Globus pallidus (tissue), 1 donor: ENCODE measurements around the gene AGRP.

Experiments used
- DNase-seq: peaks from one replicate; pipeline ENCODE4 v3.0.0-alpha.2; 2015; ENCODE audit warnings: low spot score

AGRP gene

DNA sequence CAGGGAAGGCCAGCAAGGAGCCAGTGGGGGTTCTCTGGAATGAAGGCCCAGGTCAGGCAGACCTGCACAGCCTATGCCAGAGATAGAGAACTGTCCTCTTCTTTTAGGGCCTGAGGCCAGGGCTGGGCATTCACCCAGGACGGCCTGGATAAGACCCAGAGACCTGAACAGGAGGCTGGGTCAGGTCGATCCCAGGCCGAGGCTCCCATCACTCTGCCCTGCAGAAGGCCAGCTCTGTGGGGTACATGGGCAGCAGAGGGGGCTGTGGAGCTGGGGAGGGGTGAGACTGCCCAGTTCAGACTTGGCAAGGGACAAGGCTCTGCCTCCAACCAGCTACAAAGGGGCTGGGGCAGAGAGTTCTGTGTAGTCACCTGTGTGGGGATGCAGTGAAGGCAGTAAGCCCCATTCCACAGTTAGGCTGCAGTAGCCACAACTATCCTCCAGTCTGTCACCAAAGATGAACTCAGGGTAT lies 37.9 kb downstream of the AGRP start:
- no peak for DNase-seq

DNA sequence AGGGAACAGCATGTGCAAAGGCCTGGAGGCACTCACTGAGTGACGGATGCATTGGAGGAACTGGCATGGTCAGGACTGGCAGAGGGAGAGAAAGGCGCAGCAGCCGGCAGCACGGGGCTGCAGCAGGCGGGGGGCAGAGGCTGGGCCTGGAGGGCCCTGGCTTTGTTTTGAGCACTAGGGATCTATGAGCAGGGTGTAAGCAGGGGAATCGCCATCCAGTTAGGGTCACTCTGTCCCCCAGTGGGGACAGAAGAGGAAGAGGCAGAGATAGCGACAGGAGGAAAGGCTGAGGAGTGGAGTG lies 38.3 kb downstream of the AGRP start:
- DNase-seq = no peak

DNA sequence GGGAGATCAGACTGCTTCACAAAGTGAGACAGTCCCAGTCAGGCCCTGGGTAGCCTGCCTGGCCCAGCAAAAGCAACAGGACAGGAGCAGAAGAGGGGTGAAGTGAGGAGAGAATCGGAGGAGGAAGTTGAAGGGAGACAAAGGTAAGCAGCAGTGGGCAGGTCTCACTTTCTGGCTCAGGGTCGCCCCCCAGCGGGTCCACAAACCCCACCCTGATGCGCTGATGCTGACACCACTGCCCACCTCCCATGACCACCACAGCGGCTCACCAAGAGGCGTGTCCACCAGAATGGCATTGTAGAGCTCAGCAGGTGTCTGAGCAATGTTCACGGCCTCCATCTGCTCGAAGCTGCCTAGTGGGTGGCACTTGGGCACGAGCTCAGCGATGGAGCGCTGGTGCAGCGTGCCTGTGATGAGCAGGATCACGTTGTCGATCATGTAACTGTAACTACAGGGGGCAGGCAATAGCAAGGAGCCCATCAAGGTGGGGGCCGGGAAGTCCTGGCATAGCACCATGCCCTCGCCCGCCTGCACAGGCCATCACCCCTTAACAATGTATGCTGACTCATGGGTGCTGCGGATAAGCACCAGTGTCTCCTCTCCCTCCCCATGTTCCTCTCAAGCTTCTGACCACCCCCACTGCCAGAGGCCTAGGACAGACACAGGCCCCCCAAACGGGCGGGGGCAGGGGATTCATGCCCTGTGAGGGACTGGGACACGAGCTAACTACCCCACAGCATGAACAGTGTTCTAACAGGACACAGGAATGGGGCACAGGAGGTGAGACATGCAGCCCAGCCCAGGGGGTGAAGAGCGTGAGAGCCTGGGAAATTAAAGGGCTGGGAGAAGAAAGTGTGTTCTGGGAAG lies 38.9 kb downstream of the AGRP start:
- no peak for DNase-seq

DNA sequence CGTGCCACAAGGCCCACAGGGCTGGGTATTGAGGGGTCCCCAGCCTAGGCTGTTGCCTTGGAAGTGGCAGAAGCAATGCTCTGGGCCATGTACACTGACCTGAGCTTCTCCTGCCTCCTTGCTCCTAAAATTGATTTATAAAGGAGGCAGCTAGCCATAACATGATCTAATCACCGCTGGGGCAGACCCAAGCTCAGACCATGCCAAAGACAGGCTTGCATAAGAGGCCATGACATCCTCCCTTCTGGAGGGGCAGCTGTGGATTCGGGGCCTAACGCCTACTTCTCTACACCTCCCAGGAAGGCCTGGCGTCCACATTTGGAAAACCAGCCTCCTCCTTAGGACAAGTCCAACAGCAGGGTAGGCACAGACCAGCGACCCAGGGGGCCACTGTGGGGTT lies 40.1 kb downstream of the AGRP start:
- no peak for DNase-seq

DNA sequence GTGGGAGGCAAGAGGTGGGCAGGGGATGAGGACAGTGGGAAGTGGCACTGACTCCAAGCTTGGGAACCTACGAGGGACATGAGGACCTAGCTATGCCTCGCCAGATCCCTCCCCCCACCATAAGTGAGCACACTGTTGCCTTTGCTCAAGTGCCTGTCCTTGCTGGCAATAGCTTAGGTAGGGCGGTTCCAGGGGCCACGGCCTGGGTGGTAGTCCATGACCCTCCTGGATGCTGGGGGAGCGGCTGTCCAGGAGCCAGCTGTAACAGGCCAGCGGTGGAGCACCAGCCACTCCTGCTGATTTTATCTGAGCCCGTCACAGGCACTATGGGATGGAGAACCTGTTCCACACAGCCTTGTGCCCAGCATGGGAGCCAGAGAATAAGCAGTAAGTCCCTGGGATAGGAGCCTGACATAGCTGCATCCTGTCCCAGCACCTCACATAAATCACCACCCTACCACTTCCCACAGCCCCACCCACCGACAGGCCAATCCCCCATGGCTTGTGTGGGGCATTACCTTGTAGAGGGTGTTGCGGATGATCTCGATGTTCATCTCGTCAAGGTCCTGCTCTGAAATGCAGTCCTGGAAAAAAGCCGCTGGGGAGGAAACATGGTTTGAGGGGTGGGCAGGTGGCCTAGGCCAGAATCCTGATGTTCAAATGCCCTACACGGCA lies 40.6 kb downstream of the AGRP start:
- DNase-seq = no peak

DNA sequence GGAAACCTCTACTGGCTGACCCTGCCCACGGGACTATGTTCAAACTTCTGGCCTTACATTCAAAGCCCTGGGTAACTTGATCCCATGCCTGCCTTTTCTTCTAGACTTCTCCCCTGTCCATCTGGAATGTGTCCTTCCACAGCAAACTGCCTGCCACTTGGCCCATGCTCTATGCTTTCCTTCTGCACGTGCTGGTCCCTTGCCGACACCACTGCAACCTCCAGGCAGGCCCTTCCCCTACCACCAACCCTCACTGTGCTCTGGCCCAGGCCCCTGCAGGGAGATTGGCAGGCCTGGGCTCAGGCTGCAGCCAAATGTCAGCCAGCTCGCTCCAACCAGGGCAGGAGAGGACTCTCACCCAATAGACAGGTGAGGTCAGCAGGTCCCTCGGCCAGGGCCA lies 41.4 kb downstream of the AGRP start:
- no peak for DNase-seq

DNA sequence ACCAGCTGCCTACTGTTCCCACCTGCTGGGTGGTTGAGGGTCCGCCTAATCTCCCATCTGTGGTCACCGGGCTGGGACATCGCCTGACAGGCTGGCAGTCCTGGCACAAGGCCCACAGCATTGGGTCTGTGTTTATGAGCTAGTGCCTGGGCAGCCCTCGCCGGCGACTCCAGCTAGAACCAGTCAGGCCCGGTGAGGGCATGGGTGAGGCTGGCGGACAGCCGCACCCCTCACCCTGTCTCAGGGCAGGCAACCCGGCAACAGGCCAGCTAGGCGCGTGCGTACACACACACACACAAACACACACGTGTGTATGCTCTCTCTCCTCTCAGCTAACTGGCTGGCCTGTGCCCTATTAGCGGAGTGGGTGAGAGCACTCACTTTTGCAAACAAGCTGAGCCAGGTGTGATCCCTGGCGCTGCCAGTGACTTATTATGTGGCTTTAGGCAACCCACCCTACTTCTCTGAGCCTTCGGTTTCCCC lies 42.0 kb downstream of the AGRP start:
- peak; percentile 53 for DNase-seq

DNA sequence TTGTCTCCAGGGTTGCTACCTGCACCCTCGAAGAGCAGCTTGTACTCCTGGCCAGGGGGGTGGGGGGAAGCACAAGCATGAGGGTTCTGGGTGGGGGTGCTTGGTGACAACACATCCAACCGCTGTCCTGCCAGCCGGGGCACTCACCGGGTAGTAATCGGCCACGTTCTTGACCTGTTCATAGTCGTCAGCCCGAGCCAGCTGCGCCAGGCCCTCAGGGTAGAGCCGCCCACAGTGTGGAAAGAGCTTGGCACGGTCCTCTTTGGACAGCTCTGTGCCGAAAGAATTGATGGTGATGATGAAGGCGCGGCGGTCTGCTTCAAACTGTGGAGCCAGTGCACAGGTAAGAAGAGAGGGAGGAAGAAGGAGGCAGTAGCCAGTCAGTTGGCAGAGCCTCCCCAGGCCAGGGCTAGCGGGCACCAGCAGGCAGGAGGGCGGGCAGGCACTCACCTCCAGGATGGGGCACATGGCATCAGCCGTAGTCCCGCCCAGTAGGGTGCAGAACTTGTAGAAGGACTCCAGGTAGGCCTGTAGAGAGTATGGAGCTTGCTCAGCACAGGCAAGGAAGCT lies 44.4 kb downstream of the AGRP start:
- DNase-seq = no peak

DNA sequence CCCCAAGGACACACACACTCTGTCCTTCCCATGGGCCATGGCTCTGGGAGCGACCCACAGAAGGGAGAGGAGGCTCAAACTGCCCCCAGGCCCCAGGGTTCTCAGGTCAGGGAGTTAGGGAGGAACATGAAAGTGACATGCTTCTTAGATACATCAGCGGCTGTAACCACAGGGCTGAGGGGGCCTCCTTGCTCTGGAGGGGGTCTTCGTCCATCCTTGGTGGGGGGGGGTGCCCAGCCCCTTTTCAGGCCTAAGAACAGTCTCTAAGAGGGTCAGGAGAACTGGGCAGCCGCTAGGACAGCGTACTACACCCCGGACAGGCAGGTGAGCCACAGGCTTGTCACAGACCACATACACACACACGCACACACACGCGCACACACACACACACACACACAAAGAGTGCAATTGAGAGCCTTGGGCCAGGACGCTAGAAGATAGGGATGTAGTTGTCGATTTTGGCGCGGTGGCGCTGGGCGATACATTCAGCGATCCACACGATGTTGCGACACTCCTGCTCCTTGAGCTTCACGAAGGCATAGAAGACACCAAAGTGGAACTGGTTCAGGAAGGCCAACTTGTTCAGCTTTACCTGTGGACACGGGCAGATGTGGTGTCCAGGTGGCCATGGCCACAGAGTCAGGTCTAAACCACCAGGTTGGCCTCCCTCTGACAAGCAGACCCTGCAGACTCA lies 45.1 kb downstream of the AGRP start:
- no peak for DNase-seq

DNA sequence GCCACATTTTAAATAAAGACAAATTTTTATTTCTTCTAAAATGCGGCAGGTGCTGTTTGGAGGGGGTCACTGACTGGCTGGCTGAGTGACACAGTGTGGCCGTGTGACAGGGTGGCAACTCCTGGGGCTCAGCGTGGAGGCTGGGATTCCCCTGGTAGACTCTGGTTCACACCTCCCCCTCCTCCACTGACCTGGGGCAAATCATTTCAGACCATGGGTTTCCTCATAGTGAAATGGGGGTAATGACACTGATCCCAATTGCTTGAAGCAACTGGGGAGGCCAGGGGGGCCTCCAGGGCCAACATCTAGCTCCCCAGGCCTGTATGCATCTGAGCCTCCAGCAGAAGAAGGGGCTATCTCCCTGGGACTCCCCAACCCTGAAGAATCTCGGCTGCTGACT lies 45.8 kb downstream of the AGRP start:
- no peak for DNase-seq

DNA sequence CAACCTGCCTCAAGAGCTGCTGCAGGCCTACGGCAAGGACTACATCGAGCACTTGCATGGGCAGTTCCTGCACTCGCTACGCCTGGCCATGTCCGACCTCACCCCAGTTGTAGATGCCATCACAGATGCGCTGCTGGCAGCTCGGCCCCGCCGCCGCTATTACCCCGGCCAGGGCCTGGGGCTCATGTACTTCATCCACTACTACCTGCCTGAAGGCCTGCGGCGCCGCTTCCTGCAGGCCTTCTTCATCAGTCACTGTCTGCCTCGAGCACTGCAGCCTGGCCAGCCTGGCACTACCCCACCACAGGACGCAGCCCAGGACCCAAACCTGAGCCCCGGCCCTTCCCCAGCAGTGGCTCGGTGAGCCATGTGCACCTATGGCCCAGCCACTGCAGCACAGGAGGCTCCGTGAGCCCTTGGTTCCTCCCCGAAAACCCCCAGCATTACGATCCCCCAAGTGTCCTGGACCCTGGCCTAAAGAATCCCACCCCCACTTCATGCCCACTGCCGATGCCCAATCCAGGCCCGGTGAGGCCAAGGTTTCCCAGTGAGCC lies 46.6 kb downstream of the AGRP start:
- no peak for DNase-seq

DNA sequence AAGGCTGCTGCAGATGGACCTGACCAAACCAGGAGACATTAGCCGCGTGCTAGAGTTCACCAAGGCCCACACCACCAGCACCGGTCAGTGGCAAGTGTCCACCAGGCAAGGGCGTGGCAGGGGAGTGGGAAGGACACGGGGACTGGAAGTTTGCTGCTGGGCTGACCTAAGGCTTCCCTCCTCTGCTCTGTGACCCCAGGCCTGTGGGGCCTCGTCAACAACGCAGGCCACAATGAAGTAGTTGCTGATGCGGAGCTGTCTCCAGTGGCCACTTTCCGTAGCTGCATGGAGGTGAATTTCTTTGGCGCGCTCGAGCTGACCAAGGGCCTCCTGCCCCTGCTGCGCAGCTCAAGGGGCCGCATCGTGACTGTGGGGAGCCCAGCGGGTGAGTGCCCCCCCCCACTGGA lies 47.6 kb downstream of the AGRP start:
- no peak for DNase-seq

DNA sequence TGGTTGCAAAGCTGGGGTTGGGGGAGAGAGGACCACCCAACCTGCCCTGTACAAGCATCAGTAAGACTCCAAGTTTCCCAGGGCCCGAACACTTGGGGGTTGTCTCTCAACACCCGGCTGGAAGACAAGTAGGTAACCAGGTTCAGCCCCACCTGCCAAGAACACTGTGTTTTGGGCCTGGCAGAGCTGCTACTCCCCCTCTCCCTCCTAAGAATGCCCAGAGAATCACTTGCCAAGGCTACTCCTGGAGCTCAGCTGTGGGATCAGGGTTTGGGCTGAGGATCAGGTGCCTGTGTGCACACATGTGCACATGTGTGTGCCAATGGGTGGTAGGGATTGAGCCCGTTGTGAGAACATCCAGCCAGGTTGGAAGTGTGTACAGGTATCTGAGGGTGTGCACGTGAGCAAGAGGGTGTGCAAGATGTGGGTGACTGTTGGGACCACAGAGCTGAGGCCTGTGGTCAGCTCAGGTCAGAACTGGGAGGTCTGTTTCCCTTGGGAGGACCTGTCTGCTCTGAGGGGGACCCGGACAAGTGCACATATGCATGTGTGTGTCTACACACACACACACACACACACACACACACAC lies 50.1 kb downstream of the AGRP start:
- DNase-seq = no peak
